Body of pancreas (tissue), 4 donors: ENCODE results near the gene MAB21L2. TPM values are rescaled to one million over a fixed set of nuclear protein-coding genes. Genes with fewer than 3 reads are reported as not detected.

Experiments used
- ATAC-seq: fragments of 150-250 bp; one replicate; pipeline ENCODE4 v1.9.1; 2016
- DNase-seq, 4 donors: peaks; one replicate each; pipeline ENCODE4 v3.0.0-alpha.2; 2019
- H3K27ac ChIP-seq, 4 donors: fragments of 200-600 bp; sonication (generic); 1 replicate in 3 of 4; 2 replicates in 1 of 4; pipeline versions ENCODE4 v1.5.1 to v1.6.1; 2016 to 2019; ENCODE audit warnings: mild to moderate bottlenecking in 1 of 4, mixed read lengths in 1 of 4, moderate library complexity in 1 of 4
- H3K27me3 ChIP-seq, 2 donors: fragments of 200-600 bp; sonication (generic); one replicate each; pipeline ENCODE4 v1.6.0; 2016; ENCODE audit warnings: mild to moderate bottlenecking in 1 of 2
- H3K36me3 ChIP-seq, 2 donors: fragments of 200-600 bp; sonication (generic); replicated peaks in 1 of 2; 2 replicates each; pipeline ENCODE4 v1.5.1; 2016; ENCODE audit warnings: low read depth in 2 of 2; ENCODE audit not compliant: insufficient read depth in 1 of 2
- H3K4me1 ChIP-seq: fragments of 200-600 bp; sonication (generic); one replicate; pipeline ENCODE4 v1.6.0; 2016
- H3K4me3 ChIP-seq, 2 donors: fragments of 200-600 bp; sonication (generic); 1 replicate in 1 of 2; 2 replicates in 1 of 2; pipeline ENCODE4 v1.5.1; 2016 to 2019
- H3K9me3 ChIP-seq, 3 donors: fragments of 200-600 bp; sonication (generic); 1 replicate in 2 of 3; 2 replicates in 1 of 3; pipeline ENCODE4 v1.5.1; 2016
- CTCF ChIP-seq, 7 experiments: fragments of 450-650 bp in 4 of 7; fragments of 200-600 bp in 3 of 7; sonication (generic) in 3 of 7; IDR thresholded peaks; one replicate each; pipeline ENCODE4 v1.5.1; 2016 to 2019; ENCODE audit warnings: antibody characterized with exemption in 7 of 7
- POLR2A ChIP-seq, 3 donors: fragments of 450-650 bp; IDR thresholded peaks; one replicate each; pipeline ENCODE4 v1.6.1; 2016; ENCODE audit warnings: antibody characterized with exemption in 3 of 3, mild to moderate bottlenecking in 2 of 3
- WGBS, 2 donors: methylation state at CpG; one replicate each; pipeline ENCODE4 v1.1.5; 2017; 5-methylcytosine and 5-hydroxymethylcytosine counted together
- intact Hi-C: fragments of 100-400 bp; cut with DNase I; formaldehyde crosslinking; loops from one replicate; pipeline ENCODE4 v1.15.1; 2023
- total RNA-seq, 2 donors: library from RNA; depleted of rRNA; stranded (reverse); fragments of >200 nt; gene quantifications; one replicate each; pipeline ENCODE4 v1.1.0, GENCODE V29; 2016

Gene MAB21L2
- total RNA-seq, 2 donors from 2014 or later, result 0.33 TPM; not detected in 1

GRCh38 chr4:150619042-150619441, 37.1 kb downstream of the MAB21L2 start:
- Histone ChIP-seq H3K36me3 (no peaks in the 10 kb centered on the region), H3K27me3 (no peaks in the 10 kb centered on the region), H3K9me3 (no peaks in the 10 kb centered on the region), H3K4me1 (no peaks in the 10 kb centered on the region), H3K27ac (no peak overlapping the region), H3K4me3 (no peak overlapping the region)
- ATAC-seq (no peak), DNase-seq (no peak)
- TF ChIP-seq POLR2A (IDR thresholded peaks at IDR 0.05) (no peak), CTCF (IDR thresholded peaks at IDR 0.05) (no peak)
- 43 to 53% methylated on average over 1 of the region's 1 CpG for WGBS, 2 donors
- intact Hi-C loops, result no loop called here

DNA sequence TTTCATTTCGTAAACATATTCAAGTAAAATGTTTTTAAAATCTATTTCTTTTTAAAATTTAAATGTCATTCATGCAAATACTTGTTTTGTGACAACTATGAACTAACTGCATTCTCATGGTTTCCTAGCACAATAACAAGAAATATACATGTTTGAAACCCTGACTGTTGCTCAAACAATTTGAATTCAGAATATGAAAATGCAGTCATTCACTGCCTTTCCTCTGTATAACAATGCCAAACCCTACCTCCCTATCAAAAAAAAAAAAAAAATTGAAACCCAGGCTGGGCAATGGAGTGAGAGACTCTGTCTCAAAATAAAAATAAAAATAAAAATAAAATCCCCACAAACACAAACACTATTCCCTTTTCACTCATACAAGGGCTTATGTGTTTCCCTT, 42.1 kb downstream of the MAB21L2 start:
- intact Hi-C loops, result no loop called here
- no peak for ATAC-seq
- Histone ChIP-seq H3K9me3 (no peaks in the 10 kb centered on the region), H3K4me1 (no peaks in the 10 kb centered on the region), H3K36me3 (no peaks in the 10 kb centered on the region), H3K27me3 (no peaks in the 10 kb centered on the region), H3K27ac (no peak overlapping the region), H3K4me3 (no peak overlapping the region)
- TF ChIP-seq CTCF (IDR thresholded peaks at IDR 0.05) (no peak), POLR2A (IDR thresholded peaks at IDR 0.05) (no peak)
- no peak for DNase-seq
- 92 to 96% methylated on average over 1 of the region's 1 CpG for WGBS, 2 donors

GRCh38 chr4:150625033-150625432, 43.1 kb downstream of the MAB21L2 start:
- WGBS, 2 donors, result 88 to 94% methylated on average over 2 of the region's 2 CpGs
- no peaks in the 10 kb centered on the region for H3K9me3 ChIP-seq
- no peak overlapping the region for H3K4me3 ChIP-seq
- H3K27me3 ChIP-seq, result no peaks in the 10 kb centered on the region
- no peaks in the 10 kb centered on the region for H3K4me1 ChIP-seq
- H3K36me3 ChIP-seq, result no peaks in the 10 kb centered on the region
- no peak overlapping the region for H3K27ac ChIP-seq
- no peak for DNase-seq
- intact Hi-C loops, result no loop called here
- TF ChIP-seq CTCF (IDR thresholded peaks at IDR 0.05) (no peak), POLR2A (IDR thresholded peaks at IDR 0.05) (no peak)
- ATAC-seq, result no peak

DNA sequence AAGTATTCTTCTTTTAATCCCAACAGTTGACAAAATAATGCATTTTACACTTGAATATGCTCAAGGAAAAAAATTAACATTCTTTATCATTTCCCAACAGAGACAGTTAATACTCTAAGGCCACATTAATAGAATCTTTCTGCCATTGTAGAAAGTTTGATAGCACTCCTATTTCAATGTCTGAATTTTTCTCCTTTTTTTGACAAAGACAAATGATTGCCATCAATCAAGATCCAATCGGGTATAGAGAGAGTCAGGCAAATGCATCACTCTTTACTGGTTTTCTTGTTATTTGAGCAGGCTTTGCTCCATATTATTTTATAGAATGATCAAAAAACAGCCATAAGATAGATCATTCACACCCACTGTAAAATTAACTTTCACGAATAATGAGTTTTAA, 46.1 kb downstream of the MAB21L2 start:
- Histone ChIP-seq H3K9me3 (no peaks in the 10 kb centered on the region), H3K4me1 (no peaks in the 10 kb centered on the region), H3K27ac (no peak overlapping the region), H3K4me3 (no peak overlapping the region), H3K36me3 (no peaks in the 10 kb centered on the region), H3K27me3 (no peaks in the 10 kb centered on the region)
- DNase-seq, result no peak
- TF ChIP-seq CTCF (IDR thresholded peaks at IDR 0.05) (no peak), POLR2A (IDR thresholded peaks at IDR 0.05) (no peak)
- no peak for ATAC-seq
- WGBS, 2 donors, result 79 to 85% methylated on average over 2 of the region's 2 CpGs
- intact Hi-C loops, result no loop called here

- Histone ChIP-seq H3K9me3 (no peaks in the 10 kb centered on the region), H3K27me3 (no peaks in the 10 kb centered on the region), H3K36me3 (no peaks in the 10 kb centered on the region), H3K4me1 (no peaks in the 10 kb centered on the region), H3K27ac (no peak overlapping the region), H3K4me3 (no peak overlapping the region)
- no peak for TF ChIP-seq CTCF (IDR thresholded peaks at IDR 0.05)
- TF ChIP-seq POLR2A (IDR thresholded peaks at IDR 0.05), result no peak
- DNase-seq, result no peak
- intact Hi-C loops, result no loop called here
- no peak for ATAC-seq
Observed at GRCh38 chr4:150632639-150633038, 50.7 kb downstream of the MAB21L2 start.
